KOPT-K1 (cell line): ENCODE data around the gene ANXA3.

Experiments used
- H3K27ac ChIP-seq: fragments of 200-600 bp; sonication (generic); 2 replicates; pipeline ENCODE4 v1.5.1; 2016; ENCODE audit warnings: antibody characterized with exemption, mild to moderate bottlenecking, low read depth, low read length; ENCODE audit not compliant: poor library complexity, severe bottlenecking
- H3K36me3 ChIP-seq: fragments of 200-600 bp; sonication (generic); 2 replicates; pipeline ENCODE4 v1.5.1; 2017; ENCODE audit warnings: antibody characterized with exemption, mild to moderate bottlenecking, low read length, moderate library complexity; ENCODE audit not compliant: insufficient read depth
- H3K9me3 ChIP-seq: fragments of 200-600 bp; sonication (generic); 2 replicates; pipeline ENCODE4 v1.5.1; 2017; ENCODE audit warnings: antibody characterized with exemption, low read length, mild to moderate bottlenecking; ENCODE audit not compliant: insufficient read depth, poor library complexity, severe bottlenecking

The ANXA3 gene

GRCh38 chr4:78608684-78609083 lies 57.1 kb downstream of the ANXA3 start:
- Histone ChIP-seq H3K36me3 (no peaks in the 10 kb centered on the region), H3K9me3 (no peaks in the 10 kb centered on the region), H3K27ac (peak overlapping the region; percentile 11)

GRCh38 chr4:78609580-78609979 lies 58.0 kb downstream of the ANXA3 start:
- Histone ChIP-seq H3K27ac (peak overlapping the region; percentile 87), H3K36me3 (no peaks in the 10 kb centered on the region), H3K9me3 (no peaks in the 10 kb centered on the region)

- peak overlapping the region; percentile 87 for H3K27ac ChIP-seq
- H3K36me3 ChIP-seq = no peaks in the 10 kb centered on the region
- no peaks in the 10 kb centered on the region for H3K9me3 ChIP-seq
Observed at GRCh38 chr4:78610546-78611214, 59.1 kb downstream of the ANXA3 start.

- Histone ChIP-seq H3K27ac (peak overlapping the region; percentile 87), H3K36me3 (no peaks in the 10 kb centered on the region), H3K9me3 (no peaks in the 10 kb centered on the region)
Observed at GRCh38 chr4:78611215-78611558, 59.6 kb downstream of the ANXA3 start.

- no peaks in the 10 kb centered on the region for H3K9me3 ChIP-seq
- peak overlapping the region; percentile 87 for H3K27ac ChIP-seq
- H3K36me3 ChIP-seq = no peaks in the 10 kb centered on the region
Observed at GRCh38 chr4:78612398-78613178, 61.0 kb downstream of the ANXA3 start.

GRCh38 chr4:78613522-78614321 lies 62.2 kb downstream of the ANXA3 start:
- Histone ChIP-seq H3K27ac (peak overlapping the region; percentile 45), H3K9me3 (no peaks in the 10 kb centered on the region), H3K36me3 (no peaks in the 10 kb centered on the region)

GRCh38 chr4:78616046-78616498 lies 64.5 kb downstream of the ANXA3 start:
- H3K9me3 ChIP-seq = no peaks in the 10 kb centered on the region
- H3K27ac ChIP-seq = peak overlapping the region; percentile 2
- no peaks in the 10 kb centered on the region for H3K36me3 ChIP-seq

GRCh38 chr4:78618436-78618835 lies 66.9 kb downstream of the ANXA3 start:
- Histone ChIP-seq H3K36me3 (no peaks in the 10 kb centered on the region), H3K27ac (no peak overlapping the region), H3K9me3 (no peaks in the 10 kb centered on the region)

GRCh38 chr4:78621395-78621794 lies 69.8 kb downstream of the ANXA3 start:
- Histone ChIP-seq H3K36me3 (no peaks in the 10 kb centered on the region), H3K9me3 (no peaks in the 10 kb centered on the region), H3K27ac (no peak overlapping the region)

- no peaks in the 10 kb centered on the region for H3K9me3 ChIP-seq
- H3K36me3 ChIP-seq = no peaks in the 10 kb centered on the region
- no peak overlapping the region for H3K27ac ChIP-seq
Observed at GRCh38 chr4:78622253-78622979, 70.8 kb downstream of the ANXA3 start.

GRCh38 chr4:78624048-78624447 lies 72.5 kb downstream of the ANXA3 start:
- Histone ChIP-seq H3K36me3 (no peaks in the 10 kb centered on the region), H3K9me3 (no peaks in the 10 kb centered on the region), H3K27ac (no peak overlapping the region)

- H3K9me3 ChIP-seq = no peaks in the 10 kb centered on the region
- no peaks in the 10 kb centered on the region for H3K36me3 ChIP-seq
- no peak overlapping the region for H3K27ac ChIP-seq
Observed at GRCh38 chr4:78625073-78625472, 73.5 kb downstream of the ANXA3 start.

GRCh38 chr4:78627046-78627965 lies 75.7 kb downstream of the ANXA3 start:
- Histone ChIP-seq H3K36me3 (no peaks in the 10 kb centered on the region), H3K9me3 (no peaks in the 10 kb centered on the region), H3K27ac (no peak overlapping the region)
